GM13976 (cell line): ENCODE measurements around the gene CPSF6.

Experiments
- DNase-seq: peaks from one replicate; pipeline ENCODE4 v3.0.0; 2012; ENCODE audit warnings: low spot score
- in situ Hi-C: fragments of 300-500 bp; cut with MboI; formaldehyde crosslinking; loops from one replicate; pipeline ENCODE4 v1.12.0; 2022; ENCODE audit warnings: low sequenced_read_pairs, mixed read lengths, inconsistent platforms; ENCODE audit not compliant: unreplicated experiment
- TF ChIP-seq, protein P1 (sequence below): IDR thresholded peaks from 2 replicates; pipeline ENCODE4 v1.5.1; 2012; ENCODE audit warnings: borderline replicate concordance, mild to moderate bottlenecking; ENCODE audit not compliant: insufficient read depth; ENCODE audit errors: extremely low read depth, missing control alignments, control extremely low read depth

CPSF6 gene

DNA sequence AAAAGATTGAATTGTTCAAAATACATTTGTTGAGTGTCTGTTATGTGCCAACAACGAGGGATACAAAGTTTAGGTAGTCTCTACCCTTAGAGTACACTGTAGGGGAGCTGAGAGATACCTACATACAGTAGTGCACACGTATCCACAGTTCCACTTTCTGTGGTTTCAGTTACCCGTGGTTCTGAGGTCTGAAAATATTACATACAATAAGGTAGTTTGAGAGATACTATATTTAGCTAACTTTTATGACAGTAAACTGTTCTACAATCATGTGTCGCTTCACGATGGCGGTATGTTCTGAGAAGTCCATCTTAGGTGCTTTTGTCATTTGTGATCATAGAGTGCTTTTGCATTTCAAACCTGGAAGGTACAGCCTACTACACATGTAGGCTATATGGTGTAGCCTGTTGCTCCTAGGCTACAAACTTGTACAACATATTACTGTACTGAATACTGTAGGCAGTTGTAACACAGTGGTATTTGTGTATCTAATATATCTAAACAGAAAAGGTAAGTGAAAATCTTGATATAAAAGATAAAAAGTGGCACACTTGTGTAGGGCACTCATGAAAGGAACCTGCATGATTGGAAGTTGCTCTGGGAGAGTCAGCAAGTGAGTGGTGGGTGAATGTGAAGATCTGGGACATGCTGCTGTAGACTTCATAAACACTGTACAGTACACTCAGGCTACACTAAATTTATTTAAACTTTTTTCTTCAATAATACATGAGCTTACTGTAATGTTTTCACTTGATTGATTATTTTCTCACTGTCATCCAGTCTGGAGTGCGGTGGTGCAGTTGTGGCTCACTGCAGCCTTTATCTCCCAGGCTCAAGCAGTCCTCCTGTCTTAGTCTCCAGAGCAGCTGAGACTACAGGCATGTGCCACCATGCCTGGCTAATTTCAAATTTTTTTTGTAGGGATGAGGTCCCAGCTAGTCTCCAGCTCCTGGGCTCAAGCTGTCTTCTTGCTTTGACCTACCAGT is 4.0 kb downstream of the CPSF6 start:
- TF ChIP-seq, protein P1, sequence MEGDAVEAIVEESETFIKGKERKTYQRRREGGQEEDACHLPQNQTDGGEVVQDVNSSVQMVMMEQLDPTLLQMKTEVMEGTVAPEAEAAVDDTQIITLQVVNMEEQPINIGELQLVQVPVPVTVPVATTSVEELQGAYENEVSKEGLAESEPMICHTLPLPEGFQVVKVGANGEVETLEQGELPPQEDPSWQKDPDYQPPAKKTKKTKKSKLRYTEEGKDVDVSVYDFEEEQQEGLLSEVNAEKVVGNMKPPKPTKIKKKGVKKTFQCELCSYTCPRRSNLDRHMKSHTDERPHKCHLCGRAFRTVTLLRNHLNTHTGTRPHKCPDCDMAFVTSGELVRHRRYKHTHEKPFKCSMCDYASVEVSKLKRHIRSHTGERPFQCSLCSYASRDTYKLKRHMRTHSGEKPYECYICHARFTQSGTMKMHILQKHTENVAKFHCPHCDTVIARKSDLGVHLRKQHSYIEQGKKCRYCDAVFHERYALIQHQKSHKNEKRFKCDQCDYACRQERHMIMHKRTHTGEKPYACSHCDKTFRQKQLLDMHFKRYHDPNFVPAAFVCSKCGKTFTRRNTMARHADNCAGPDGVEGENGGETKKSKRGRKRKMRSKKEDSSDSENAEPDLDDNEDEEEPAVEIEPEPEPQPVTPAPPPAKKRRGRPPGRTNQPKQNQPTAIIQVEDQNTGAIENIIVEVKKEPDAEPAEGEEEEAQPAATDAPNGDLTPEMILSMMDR = no peak
- in situ Hi-C loops = no loop called here
- peak; percentile 32 for DNase-seq

DNA sequence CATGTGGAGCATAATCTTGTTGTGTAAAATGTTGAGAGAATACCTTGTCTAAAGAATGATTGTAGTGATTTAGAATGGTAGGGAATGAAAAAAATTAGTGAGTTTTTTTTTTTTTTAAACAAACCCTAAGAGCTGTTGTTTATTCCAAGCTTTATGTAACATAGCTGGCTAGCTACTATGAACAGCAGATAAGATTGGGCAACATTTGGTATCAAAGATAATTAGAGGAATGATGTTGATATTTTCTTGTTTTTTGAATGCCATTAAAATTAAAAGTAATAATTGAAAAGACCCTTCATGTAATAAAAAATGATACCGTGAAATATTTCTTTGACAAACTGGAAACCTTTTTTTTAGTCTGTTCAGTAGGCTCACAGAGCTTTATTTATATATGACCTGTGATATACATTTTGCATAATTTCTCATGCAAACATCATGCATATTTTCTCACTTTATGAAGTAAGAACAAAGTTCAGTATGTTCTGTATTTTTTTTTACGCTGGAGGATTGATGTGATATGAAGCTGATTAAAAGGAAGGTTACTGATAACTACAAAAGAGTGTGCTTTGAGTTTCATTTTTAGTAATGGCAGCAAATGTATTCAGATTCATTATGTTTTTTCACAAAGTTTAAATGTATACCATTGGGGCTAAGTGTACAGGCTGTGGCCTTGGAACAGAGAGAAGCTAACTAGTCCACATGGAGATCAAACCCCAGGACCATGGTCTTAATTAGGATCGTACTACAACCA is 8.1 kb downstream of the CPSF6 start:
- in situ Hi-C loops = no loop called here
- TF ChIP-seq, protein P1 = no peak

DNA sequence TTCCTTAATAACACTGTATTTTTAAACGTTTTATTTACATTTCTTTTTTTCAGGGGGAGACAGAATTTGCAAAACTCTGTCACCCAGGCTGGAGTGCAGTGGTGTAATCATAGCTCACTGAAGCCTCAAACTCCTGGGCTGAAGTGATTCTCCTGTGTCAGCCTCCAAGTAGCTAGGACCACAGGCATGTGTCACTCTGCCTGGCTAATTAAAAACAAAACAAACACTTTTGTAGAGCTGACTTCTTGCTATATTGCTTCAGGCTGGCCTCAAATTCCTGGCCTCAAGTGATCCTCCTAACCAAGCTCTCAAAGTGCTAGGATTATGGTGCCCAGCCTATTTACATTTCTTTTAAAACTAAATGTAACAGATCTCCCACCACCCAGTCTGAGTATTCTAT is 12.7 kb downstream of the CPSF6 start:
- DNase-seq = no peak
- in situ Hi-C loops = loop anchor here (10.0 kb wide), 1 partner anchor 97 kb away; no protein-coding TSS in a partner anchor
- TF ChIP-seq, protein P1 = no peak

More for the DNA sequence above, 8.1 kb downstream of the CPSF6 start:
- DNase-seq = no peak

DNA sequence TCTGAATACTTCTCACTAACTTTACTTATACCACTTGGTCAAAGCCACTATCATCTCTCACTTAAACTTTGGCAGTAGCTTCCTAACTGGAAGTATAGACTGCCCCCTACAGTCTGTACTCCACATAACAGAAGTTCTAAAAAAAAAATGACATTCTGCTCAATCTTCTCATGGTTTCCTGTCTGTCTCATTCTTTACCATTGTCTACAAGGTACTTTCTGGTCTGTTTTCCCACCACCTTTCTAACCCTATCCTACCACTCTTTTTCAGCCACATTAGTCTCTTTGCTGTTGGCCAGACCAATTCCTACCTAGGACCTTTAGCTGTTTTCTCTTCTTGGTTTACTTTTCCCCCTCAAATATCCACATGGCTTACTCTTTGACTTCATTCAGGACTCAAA is 14.7 kb downstream of the CPSF6 start:
- DNase-seq = peak; percentile 53
- in situ Hi-C loops = loop anchor here (10.0 kb wide), 1 partner anchor 99 kb away; no protein-coding TSS in a partner anchor
- TF ChIP-seq, protein P1 = peak; percentile 46

DNA sequence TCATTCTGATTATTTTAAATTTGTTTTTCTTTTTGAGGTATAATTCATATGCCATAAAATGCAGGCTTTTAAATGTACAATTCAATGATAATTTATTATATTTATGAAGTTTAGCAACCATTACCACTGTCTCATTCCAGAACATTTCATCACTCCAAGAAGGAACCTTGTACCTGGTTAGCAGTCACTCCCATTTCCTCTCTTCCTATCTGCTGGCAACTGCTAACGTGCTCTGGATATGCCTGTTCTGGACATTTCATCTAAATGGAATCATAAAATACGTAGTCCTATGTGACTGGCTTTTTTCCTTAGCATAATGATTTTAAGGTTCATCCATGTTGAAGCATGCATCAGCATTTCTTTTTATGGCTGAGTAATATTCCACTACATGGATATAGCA is 15.5 kb downstream of the CPSF6 start:
- in situ Hi-C loops = loop anchor here (10.0 kb wide), 1 partner anchor 100 kb away; no protein-coding TSS in a partner anchor
- no peak for DNase-seq
- TF ChIP-seq, protein P1 = no peak

DNA sequence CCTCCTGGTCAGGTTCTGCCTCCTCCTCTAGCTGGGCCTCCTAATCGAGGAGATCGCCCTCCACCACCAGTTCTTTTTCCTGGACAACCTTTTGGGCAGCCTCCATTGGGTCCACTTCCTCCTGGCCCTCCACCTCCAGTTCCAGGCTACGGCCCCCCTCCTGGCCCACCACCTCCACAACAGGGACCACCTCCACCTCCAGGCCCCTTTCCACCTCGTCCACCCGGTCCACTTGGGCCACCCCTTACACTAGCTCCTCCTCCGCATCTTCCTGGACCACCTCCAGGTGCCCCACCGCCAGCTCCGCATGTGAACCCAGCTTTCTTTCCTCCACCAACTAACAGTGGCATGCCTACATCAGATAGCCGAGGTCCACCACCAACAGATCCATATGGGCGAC is 19.3 kb downstream of the CPSF6 start:
- no peak for DNase-seq
- in situ Hi-C loops = loop anchor here (10.0 kb wide), 1 partner anchor 104 kb away; no protein-coding TSS in a partner anchor
- TF ChIP-seq, protein P1 = no peak
